LoVo (cell line): ENCODE data around the gene MRPL21.

ENCODE experiments used
- DNase-seq: peaks from one replicate; pipeline ENCODE4 v3.0.0-alpha.2; 2016; ENCODE audit warnings: low spot score

MRPL21 gene

GRCh38 chr11:68903288-68904247, at the start of gene MRPL21, which contains the start of gene IGHMBP2:
Gene MRPL21 (minus strand): TSS chr11:68903832. CDS start chr11:68903810, 22 bp downstream.
Gene IGHMBP2 (plus strand): TSS chr11:68903891. CDS start chr11:68903953, 62 bp downstream.
- DNase-seq: peak; percentile 85

GRCh38 chr11:68950762-68951161, 47.1 kb upstream of the MRPL21 start:
- no peak for DNase-seq

GRCh38 chr11:68950270-68950669, 46.6 kb upstream of the MRPL21 start:
- no peak for DNase-seq

- DNase-seq: no peak
These were observed 45.3 kb upstream of the MRPL21 start for GRCh38 chr11:68948935-68949334.

- no peak for DNase-seq
These were observed 44.9 kb upstream of the MRPL21 start for GRCh38 chr11:68948496-68948895.

- DNase-seq: no peak
These were observed 43.5 kb upstream of the MRPL21 start for GRCh38 chr11:68947151-68947550.

- DNase-seq: no peak
These were observed 42.9 kb upstream of the MRPL21 start for GRCh38 chr11:68946416-68947090.

- DNase-seq: no peak
These were observed 39.2 kb upstream of the MRPL21 start for GRCh38 chr11:68942751-68943271.

GRCh38 chr11:68942095-68942620, 38.5 kb upstream of the MRPL21 start:
- no peak for DNase-seq

GRCh38 chr11:68941324-68942094, 37.9 kb upstream of the MRPL21 start:
- DNase-seq: no peak

GRCh38 chr11:68940651-68941323, 37.2 kb upstream of the MRPL21 start:
- DNase-seq: no peak

GRCh38 chr11:68939583-68940555, 36.2 kb upstream of the MRPL21 start:
- no peak for DNase-seq

GRCh38 chr11:68938816-68939582, 35.4 kb upstream of the MRPL21 start:
- DNase-seq: no peak

- no peak for DNase-seq
These were observed 34.5 kb upstream of the MRPL21 start for GRCh38 chr11:68938088-68938487.

- DNase-seq: no peak
These were observed 33.3 kb upstream of the MRPL21 start for GRCh38 chr11:68936676-68937620.

- no peak for DNase-seq
These were observed 32.7 kb upstream of the MRPL21 start for GRCh38 chr11:68936358-68936636.

- no peak for DNase-seq
These were observed 32.1 kb upstream of the MRPL21 start for GRCh38 chr11:68935516-68936357.
